ENCODE results near the gene HSDL2. TPM values are rescaled to one million over a fixed set of nuclear protein-coding genes. Genes with fewer than 3 reads are reported as not detected.

HSDL2 gene
- total RNA-seq, 4 donors from 2014 or later, result 43.0 to 66.5 (median 60.9) TPM

DNA sequence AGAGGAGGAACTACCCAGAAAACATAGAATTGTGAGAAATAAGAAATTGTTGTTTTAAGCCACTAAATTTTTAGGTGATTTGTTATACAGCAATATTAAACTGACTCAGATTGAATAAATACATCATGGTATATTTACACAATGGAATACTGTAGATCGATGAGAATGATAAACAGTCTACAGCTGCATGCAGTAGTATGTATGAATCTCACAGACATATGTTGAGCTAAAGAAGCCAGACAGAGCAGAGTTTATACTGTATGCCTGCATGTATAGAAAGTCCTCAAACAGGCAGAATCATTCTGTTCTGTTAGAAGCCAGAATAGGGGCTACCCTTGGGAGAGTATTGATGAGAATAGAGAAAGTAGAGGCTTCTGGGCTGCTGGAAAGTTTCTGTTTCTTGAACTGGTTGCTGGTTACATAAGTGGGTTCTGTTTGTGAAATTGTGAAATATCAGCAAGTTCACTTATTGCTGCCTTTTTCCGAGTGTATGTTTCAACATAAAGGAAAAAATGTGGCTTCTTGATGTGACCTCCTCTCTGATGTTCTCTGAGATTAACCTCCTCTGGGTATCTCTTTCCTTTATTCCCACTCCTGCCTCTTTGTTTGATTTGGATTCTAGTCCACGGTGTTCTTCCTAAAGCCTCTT lies 116.3 kb downstream of the HSDL2 start:
- WGBS, 2 donors (ENCODE audit: low coverage in 1 of 2), result 52 to 66% methylated on average over 3 of the region's 3 CpGs
- H3K36me3 ChIP-seq, result peaks cover 0 to 16% of the 10 kb centered on the region in 2 donors
- peaks cover 0 to 23% (median 0%) of the 10 kb centered on the region in 3 donors for H3K9me3 ChIP-seq
- H3K27me3 ChIP-seq, result no peaks in the 10 kb centered on the region
- H3K4me3 ChIP-seq, result no peak overlapping the region
- TF ChIP-seq POLR2A (IDR thresholded peaks at IDR 0.05), result no peak
- TF ChIP-seq, protein P1, sequence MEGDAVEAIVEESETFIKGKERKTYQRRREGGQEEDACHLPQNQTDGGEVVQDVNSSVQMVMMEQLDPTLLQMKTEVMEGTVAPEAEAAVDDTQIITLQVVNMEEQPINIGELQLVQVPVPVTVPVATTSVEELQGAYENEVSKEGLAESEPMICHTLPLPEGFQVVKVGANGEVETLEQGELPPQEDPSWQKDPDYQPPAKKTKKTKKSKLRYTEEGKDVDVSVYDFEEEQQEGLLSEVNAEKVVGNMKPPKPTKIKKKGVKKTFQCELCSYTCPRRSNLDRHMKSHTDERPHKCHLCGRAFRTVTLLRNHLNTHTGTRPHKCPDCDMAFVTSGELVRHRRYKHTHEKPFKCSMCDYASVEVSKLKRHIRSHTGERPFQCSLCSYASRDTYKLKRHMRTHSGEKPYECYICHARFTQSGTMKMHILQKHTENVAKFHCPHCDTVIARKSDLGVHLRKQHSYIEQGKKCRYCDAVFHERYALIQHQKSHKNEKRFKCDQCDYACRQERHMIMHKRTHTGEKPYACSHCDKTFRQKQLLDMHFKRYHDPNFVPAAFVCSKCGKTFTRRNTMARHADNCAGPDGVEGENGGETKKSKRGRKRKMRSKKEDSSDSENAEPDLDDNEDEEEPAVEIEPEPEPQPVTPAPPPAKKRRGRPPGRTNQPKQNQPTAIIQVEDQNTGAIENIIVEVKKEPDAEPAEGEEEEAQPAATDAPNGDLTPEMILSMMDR (IDR thresholded peaks at IDR 0.05), result no peak
- no peak for TF ChIP-seq EP300 (IDR thresholded peaks at IDR 0.05)
- TF ChIP-seq POLR2AphosphoS5 (IDR thresholded peaks at IDR 0.05), result no peak
- no peak for ATAC-seq
- no peaks in the 10 kb centered on the region for H3K4me1 ChIP-seq
- no peak overlapping the region for H3K27ac ChIP-seq

DNA sequence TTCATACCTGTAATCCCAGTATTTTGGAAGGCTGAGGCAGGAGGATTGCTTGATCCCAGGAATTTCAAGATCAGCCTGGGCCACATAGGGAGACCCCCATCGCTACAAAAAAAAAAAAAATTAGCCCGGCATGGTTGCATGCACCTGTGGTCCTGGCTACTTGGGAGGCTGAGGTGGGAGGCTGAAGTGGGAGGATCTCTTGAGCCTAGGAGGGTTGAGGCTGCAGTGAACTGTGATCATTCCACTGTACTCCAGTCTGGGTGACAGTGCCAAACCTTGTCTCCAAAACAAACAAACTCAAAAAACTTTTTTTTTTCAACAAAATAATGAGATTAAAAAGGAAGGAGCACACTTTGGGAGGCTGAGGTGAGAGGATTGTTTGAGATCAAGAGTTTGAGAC lies 120.9 kb downstream of the HSDL2 start:
- ATAC-seq, result no peak
- H3K4me1 ChIP-seq, result no peaks in the 10 kb centered on the region

DNA sequence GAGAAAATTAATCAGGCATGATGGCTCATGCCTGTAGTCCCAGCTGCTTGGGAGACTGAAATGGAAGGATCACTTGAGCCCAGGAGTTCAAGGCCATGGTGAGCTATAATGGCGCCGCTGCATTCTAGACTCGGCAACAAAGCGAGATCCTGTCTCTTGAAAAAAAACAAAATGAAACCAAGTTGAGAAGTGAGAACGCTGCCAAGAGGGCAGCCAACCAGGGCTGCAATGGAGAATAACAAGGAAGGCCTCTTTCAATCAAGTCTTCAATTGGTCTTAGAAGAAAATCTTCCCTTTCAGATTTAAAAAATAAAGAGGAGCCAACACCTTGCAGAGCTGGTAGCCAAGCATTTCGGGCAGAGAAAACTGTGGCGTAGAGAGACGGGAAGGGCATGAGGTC lies 121.4 kb downstream of the HSDL2 start:
- H3K9me3 ChIP-seq, result no peaks in the 10 kb centered on the region
- H3K36me3 ChIP-seq, result no peaks in the 10 kb centered on the region
- H3K27me3 ChIP-seq, result no peaks in the 10 kb centered on the region
- WGBS, 2 donors (ENCODE audit: low coverage in 1 of 2), result 94 to 100% methylated on average over 2 to 8 of the region's 8 CpGs
- ATAC-seq, result no peak
- H3K4me3 ChIP-seq, result no peak overlapping the region
- TF ChIP-seq POLR2A (IDR thresholded peaks at IDR 0.05) (no peak), POLR2AphosphoS5 (IDR thresholded peaks at IDR 0.05) (no peak), EP300 (IDR thresholded peaks at IDR 0.05) (no peak)
- TF ChIP-seq, protein P1 (IDR thresholded peaks at IDR 0.05), result no peak
- no peak overlapping the region for H3K27ac ChIP-seq
- no peaks in the 10 kb centered on the region for H3K4me1 ChIP-seq

More for the DNA sequence above, 120.9 kb downstream of the HSDL2 start:
- H3K27me3 ChIP-seq, result no peaks in the 10 kb centered on the region
- no peaks in the 10 kb centered on the region for H3K36me3 ChIP-seq
- 78% methylated on average over 2 of the region's 2 CpGs; no CpG with 5 or more reads in 1 of the 2 donors for WGBS, 2 donors (ENCODE audit: low coverage in 1 of 2)
- no peak for TF ChIP-seq POLR2A (IDR thresholded peaks at IDR 0.05)
- TF ChIP-seq, protein P1 (IDR thresholded peaks at IDR 0.05), result no peak
- no peak for TF ChIP-seq EP300 (IDR thresholded peaks at IDR 0.05)
- TF ChIP-seq POLR2AphosphoS5 (IDR thresholded peaks at IDR 0.05), result no peak
- no peak overlapping the region for H3K27ac ChIP-seq
- no peaks in the 10 kb centered on the region for H3K9me3 ChIP-seq
- H3K4me3 ChIP-seq, result no peak overlapping the region

DNA sequence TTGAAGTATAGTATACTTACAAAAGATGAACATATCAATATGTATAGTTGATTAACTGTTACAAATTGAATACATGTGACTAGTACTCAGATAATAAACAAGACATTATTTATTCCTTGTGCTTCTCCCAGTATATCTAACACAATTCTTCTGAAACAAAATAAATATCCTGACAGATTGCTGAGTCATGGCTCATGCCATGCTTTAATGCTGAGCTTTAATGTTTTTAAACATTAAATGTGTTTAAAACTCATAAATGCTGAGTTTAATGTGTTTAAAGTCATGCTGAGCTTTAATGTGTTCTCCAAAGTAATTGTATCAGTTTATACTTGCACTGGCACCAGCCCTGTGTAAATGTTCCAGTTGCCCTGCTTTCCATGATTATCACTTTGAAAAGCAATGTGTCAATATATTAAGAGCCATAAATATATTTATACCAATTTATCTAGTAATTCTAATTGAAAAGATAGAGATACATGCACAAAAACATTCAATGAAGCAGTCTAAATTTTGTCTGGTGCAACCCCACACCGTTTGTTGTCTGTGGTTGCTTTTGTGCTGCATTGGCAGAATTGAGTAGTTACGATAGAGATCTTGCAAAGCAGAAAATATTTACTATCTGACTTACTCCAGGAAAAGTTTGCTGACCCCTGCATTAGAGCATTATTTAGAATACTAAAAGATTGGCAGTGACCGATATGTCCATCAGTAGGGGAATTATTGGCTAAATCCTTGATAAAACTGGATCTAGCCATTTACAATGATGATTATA lies 122.5 kb downstream of the HSDL2 start:
- WGBS, 2 donors (ENCODE audit: low coverage in 1 of 2), result 85 to 100% methylated on average over 3 of the region's 3 CpGs
- no peak for ATAC-seq
- TF ChIP-seq, protein P1 (IDR thresholded peaks at IDR 0.05), result no peak
- no peak for TF ChIP-seq POLR2AphosphoS5 (IDR thresholded peaks at IDR 0.05)
- no peak for TF ChIP-seq POLR2A (IDR thresholded peaks at IDR 0.05)
- TF ChIP-seq EP300 (IDR thresholded peaks at IDR 0.05), result no peak

More for the DNA sequence above, 122.5 kb downstream of the HSDL2 start:
- no peak overlapping the region for H3K27ac ChIP-seq
- H3K27me3 ChIP-seq, result no peaks in the 10 kb centered on the region
- no peak overlapping the region for H3K4me3 ChIP-seq
- no peaks in the 10 kb centered on the region for H3K36me3 ChIP-seq
- H3K4me1 ChIP-seq, result no peaks in the 10 kb centered on the region
- H3K9me3 ChIP-seq, result no peaks in the 10 kb centered on the region

Data from gastroesophageal sphincter (tissue), 4 donors.